ENCODE results near the gene B4GALT1. TPM values are rescaled to one million over a fixed set of nuclear protein-coding genes. Genes with fewer than 3 reads are reported as not detected.

The B4GALT1 gene
- total RNA-seq, 2 experiments from 2014 or later = 38.8 to 42.4 TPM

GRCh38 chr9:33153001-33153400 is 14.1 kb downstream of the B4GALT1 start:
- peaks cover 61% of the 10 kb centered on the region for H3K4me1 Mint-ChIP-seq
- no peak overlapping the region for H3K4me3 Mint-ChIP-seq
- DNase-seq = no peak
- peaks cover 2% of the 10 kb centered on the region for H3K9me3 Mint-ChIP-seq
- ChIA-PET CTCF (interaction anchor here (1.8 kb wide), 1 partner anchor 48 kb away, joined by 3 read pairs; no protein-coding TSS in a partner anchor), POLR2A (interaction anchor here (0.7 kb wide), 1 partner anchor 14 kb away, joined by 4 read pairs; the partner anchor contains the start of gene B4GALT1)
- no peaks in the 10 kb centered on the region for H3K27me3 Mint-ChIP-seq
- H3K27ac Mint-ChIP-seq = peak overlapping the region; percentile 74
- peaks cover 25% of the 10 kb centered on the region for H3K36me3 Mint-ChIP-seq (ENCODE audit: low read depth)

GRCh38 chr9:33151601-33152000 is 15.5 kb downstream of the B4GALT1 start:
- Mint-ChIP-seq H3K4me3 (no peak overlapping the region), H3K27me3 (no peaks in the 10 kb centered on the region), H3K27ac (no peak overlapping the region), H3K9me3 (peaks cover 2% of the 10 kb centered on the region), H3K36me3 (ENCODE audit: low read depth) (peaks cover 28% of the 10 kb centered on the region), H3K4me1 (peaks cover 59% of the 10 kb centered on the region)
- DNase-seq = no peak
- ChIA-PET CTCF (interaction anchor here (0.6 to 1.6 kb wide), 8 partner anchors 9 to 473 kb away, joined by 3 to 7 read pairs (median 5); no protein-coding TSS in a partner anchor), POLR2A (no interaction called here)

GRCh38 chr9:33151007-33151557 is 16.1 kb downstream of the B4GALT1 start:
- no peak for DNase-seq
- ChIA-PET CTCF (interaction anchor here (0.9 to 1.6 kb wide), 6 partner anchors 10 to 37 kb away, joined by 3 to 7 read pairs (median 5); no protein-coding TSS in a partner anchor), POLR2A (no interaction called here)
- H3K4me1 Mint-ChIP-seq = peaks cover 59% of the 10 kb centered on the region
- no peaks in the 10 kb centered on the region for H3K27me3 Mint-ChIP-seq
- H3K4me3 Mint-ChIP-seq = no peak overlapping the region
- H3K36me3 Mint-ChIP-seq (ENCODE audit: low read depth) = peaks cover 28% of the 10 kb centered on the region
- no peak overlapping the region for H3K27ac Mint-ChIP-seq
- H3K9me3 Mint-ChIP-seq = peaks cover 2% of the 10 kb centered on the region

- H3K9me3 Mint-ChIP-seq = peaks cover 2% of the 10 kb centered on the region
- no peak for DNase-seq
- H3K27ac Mint-ChIP-seq = no peak overlapping the region
- CTCF ChIA-PET = interaction anchor here (0.6 to 1.3 kb wide), 5 partner anchors 10 to 361 kb away, joined by 3 to 4 read pairs (median 3); no protein-coding TSS in a partner anchor
- H3K4me1 Mint-ChIP-seq = peaks cover 49% of the 10 kb centered on the region
- POLR2A ChIA-PET = no interaction called here
- no peak overlapping the region for H3K4me3 Mint-ChIP-seq
- no peaks in the 10 kb centered on the region for H3K27me3 Mint-ChIP-seq
- H3K36me3 Mint-ChIP-seq (ENCODE audit: low read depth) = peaks cover 17% of the 10 kb centered on the region
These were observed 18.6 kb downstream of the B4GALT1 start for GRCh38 chr9:33148367-33149014.

- ChIA-PET CTCF (interaction anchor here (0.5 to 1.3 kb wide), 5 partner anchors 11 to 729 kb away, joined by 3 to 4 read pairs (median 3); no protein-coding TSS in a partner anchor), POLR2A (no interaction called here)
- H3K4me1 Mint-ChIP-seq = peaks cover 46% of the 10 kb centered on the region
- no peak overlapping the region for H3K4me3 Mint-ChIP-seq
- no peaks in the 10 kb centered on the region for H3K27me3 Mint-ChIP-seq
- peaks cover 12% of the 10 kb centered on the region for H3K36me3 Mint-ChIP-seq (ENCODE audit: low read depth)
- H3K9me3 Mint-ChIP-seq = no peaks in the 10 kb centered on the region
- H3K27ac Mint-ChIP-seq = no peak overlapping the region
- no peak for DNase-seq
These were observed 19.5 kb downstream of the B4GALT1 start for GRCh38 chr9:33147416-33148169.

GRCh38 chr9:33146298-33146697 is 20.8 kb downstream of the B4GALT1 start:
- ChIA-PET POLR2A (no interaction called here), CTCF (interaction anchor here (0.9 to 4.1 kb wide), 2 partner anchors 11 to 14 kb away, joined by 3 to 14 read pairs; no protein-coding TSS in a partner anchor)
- Mint-ChIP-seq H3K27me3 (no peaks in the 10 kb centered on the region), H3K9me3 (no peaks in the 10 kb centered on the region), H3K36me3 (ENCODE audit: low read depth) (peaks cover 12% of the 10 kb centered on the region), H3K27ac (no peak overlapping the region), H3K4me1 (peaks cover 49% of the 10 kb centered on the region), H3K4me3 (no peak overlapping the region)
- DNase-seq = no peak

DNA sequence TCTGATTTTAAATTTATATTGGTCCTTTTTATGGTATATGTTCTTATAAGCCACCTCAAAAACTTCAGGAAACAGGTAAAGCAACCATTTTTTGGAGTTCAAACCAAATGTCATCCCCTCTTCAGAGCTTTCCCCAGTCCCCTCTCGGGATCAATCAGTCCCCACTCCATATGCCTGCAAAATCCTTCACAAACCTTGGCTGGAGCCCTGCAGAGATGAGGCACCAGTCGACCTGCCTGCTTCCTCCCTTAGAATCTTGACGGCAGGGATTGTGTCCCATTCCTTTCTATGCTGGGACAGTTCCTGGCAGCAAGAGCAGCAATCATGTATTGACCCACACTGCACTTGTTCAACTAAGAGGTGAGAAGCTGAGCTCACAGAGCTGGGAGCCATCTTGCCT is 22.6 kb downstream of the B4GALT1 start:
- Mint-ChIP-seq H3K9me3 (no peaks in the 10 kb centered on the region), H3K27me3 (no peaks in the 10 kb centered on the region), H3K27ac (peak overlapping the region; percentile 54), H3K4me3 (no peak overlapping the region), H3K36me3 (ENCODE audit: low read depth) (peaks cover 18% of the 10 kb centered on the region), H3K4me1 (peaks cover 59% of the 10 kb centered on the region)
- ChIA-PET CTCF (interaction anchor here (1.2 to 4.1 kb wide), 2 partner anchors 13 to 16 kb away, joined by 3 to 14 read pairs; no protein-coding TSS in a partner anchor), POLR2A (no interaction called here)
- no peak for DNase-seq

DNA sequence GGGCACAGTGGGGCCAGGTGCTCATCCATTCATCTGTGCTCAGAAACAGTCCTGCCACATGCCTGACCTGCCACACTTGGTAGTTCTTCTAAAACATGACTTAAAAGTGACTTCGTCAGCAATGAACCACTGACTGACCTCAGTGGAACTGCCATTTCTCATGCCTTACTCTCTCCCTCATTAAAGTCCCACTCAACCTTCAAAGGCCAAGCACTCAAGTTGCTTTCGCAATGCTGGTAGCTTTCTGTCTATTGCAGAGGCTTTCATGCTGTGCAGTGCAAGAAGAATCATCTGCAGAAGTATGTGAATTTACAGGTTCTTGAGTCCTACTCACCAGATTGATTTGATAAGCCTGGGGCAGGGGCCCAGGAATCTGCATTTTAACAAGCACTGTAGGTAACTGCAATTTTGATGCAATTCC is 23.9 kb downstream of the B4GALT1 start:
- Mint-ChIP-seq H3K27me3 (no peaks in the 10 kb centered on the region), H3K4me1 (peaks cover 66% of the 10 kb centered on the region), H3K36me3 (ENCODE audit: low read depth) (peaks cover 22% of the 10 kb centered on the region), H3K27ac (peak overlapping the region; percentile 78), H3K4me3 (peak overlapping the region; percentile 8), H3K9me3 (no peaks in the 10 kb centered on the region)
- no peak for DNase-seq
- ChIA-PET POLR2A (no interaction called here), CTCF (interaction anchor here (4.1 kb wide), 1 partner anchor 17 kb away, joined by 14 read pairs; no protein-coding TSS in a partner anchor)

DNA sequence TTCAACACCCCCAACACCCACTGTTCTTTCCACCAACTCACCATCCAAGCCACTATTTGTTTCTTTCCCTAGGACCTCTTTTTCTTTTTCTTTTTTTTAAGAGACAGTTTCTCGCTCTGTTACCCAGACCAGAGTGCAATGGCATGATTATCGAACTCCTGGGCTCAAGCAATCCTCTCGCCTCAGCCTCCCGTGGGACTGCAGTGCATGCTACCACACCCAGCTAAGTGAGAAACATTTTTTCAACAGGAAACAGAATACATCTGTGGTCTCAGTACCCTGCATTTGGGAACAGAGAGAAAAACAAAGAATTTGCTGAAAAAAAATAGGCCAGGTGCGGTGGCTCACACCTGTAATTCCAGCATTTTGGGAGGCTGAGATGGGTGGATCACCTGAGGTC is 24.6 kb downstream of the B4GALT1 start:
- H3K27me3 Mint-ChIP-seq = no peaks in the 10 kb centered on the region
- peaks cover 70% of the 10 kb centered on the region for H3K4me1 Mint-ChIP-seq
- ChIA-PET CTCF (interaction anchor here (1.3 to 4.1 kb wide), 2 partner anchors 13 to 18 kb away, joined by 4 to 14 read pairs; no protein-coding TSS in a partner anchor), POLR2A (no interaction called here)
- no peaks in the 10 kb centered on the region for H3K9me3 Mint-ChIP-seq
- peak overlapping the region; percentile 49 for H3K4me3 Mint-ChIP-seq
- DNase-seq = no peak
- H3K36me3 Mint-ChIP-seq (ENCODE audit: low read depth) = peaks cover 22% of the 10 kb centered on the region
- peak overlapping the region; percentile 92 for H3K27ac Mint-ChIP-seq

DNA sequence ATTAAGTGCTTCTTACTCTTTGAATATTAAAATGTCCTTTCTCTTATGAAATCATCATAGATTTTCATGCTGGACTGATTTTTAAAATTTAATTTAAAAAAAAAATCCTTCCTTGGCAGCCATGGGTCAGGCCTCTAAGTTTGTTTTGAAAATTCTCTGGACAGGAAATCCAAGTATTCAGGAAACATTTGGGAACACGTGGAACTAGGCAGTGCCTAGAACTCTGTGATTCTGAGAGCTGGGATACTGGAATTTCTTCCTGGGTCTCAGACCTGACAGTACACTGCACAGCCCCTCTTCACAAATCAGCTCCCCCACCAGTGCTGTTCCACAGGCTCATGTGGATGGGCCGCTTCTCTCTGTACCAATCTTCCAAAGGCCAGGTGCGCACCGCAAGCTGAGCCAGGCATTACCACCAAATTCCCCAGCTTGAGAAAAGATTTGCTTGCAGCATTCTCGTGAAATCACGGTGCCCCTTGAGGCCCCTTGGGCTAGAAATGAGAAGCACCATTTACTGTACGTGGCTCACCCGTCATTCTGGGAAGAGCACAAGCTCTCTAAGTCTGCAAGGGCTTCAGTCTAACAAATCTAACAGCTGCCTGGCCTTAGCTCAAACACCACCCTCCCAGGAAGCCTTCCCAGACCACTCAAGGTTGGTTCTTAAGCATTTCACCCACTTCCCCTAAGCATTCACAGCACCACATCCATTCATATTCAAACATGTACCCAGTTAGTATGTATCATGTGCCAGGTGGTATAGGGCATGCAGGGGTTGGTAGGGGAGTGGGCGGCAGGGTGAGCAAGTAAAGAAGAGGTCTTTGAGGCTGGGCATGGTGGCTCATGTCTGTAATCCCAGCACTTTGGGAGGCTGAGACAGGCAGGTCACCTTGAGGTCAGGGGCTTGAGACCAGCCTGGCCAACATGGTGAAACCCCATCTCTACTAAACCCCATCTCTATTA is 26.5 kb downstream of the B4GALT1 start:
- Mint-ChIP-seq H3K9me3 (no peaks in the 10 kb centered on the region), H3K36me3 (ENCODE audit: low read depth) (peaks cover 19% of the 10 kb centered on the region), H3K4me3 (no peak overlapping the region), H3K27me3 (no peaks in the 10 kb centered on the region), H3K4me1 (peaks cover 81% of the 10 kb centered on the region), H3K27ac (peak overlapping the region; percentile 92)
- POLR2A ChIA-PET = no interaction called here
- CTCF ChIA-PET = interaction anchor here (0.6 to 3.0 kb wide), 5 partner anchors 11 to 43 kb away, joined by 3 to 7 read pairs (median 5); no protein-coding TSS in a partner anchor
- DNase-seq = no peak

GRCh38 chr9:33139421-33140228 is 27.5 kb downstream of the B4GALT1 start:
- Mint-ChIP-seq H3K4me1 (peaks cover 75% of the 10 kb centered on the region), H3K4me3 (no peak overlapping the region), H3K9me3 (no peaks in the 10 kb centered on the region), H3K36me3 (ENCODE audit: low read depth) (peaks cover 22% of the 10 kb centered on the region), H3K27ac (peak overlapping the region; percentile 14), H3K27me3 (no peaks in the 10 kb centered on the region)
- POLR2A ChIA-PET = no interaction called here
- CTCF ChIA-PET = interaction anchor here (0.6 to 3.0 kb wide), 7 partner anchors 10 to 42 kb away, joined by 3 to 7 read pairs (median 3); no protein-coding TSS in a partner anchor
- DNase-seq = no peak

Measured in activated CD4-positive, alpha-beta T cell treated with anti-CD3 and anti-CD28 coated beads, Interleukin-2, amount 10 ng/mL, durations not matched to agents 7 days and 5 days (primary cell).